GM12875 (cell line): Measurements from ENCODE around the gene CASP7.

ENCODE experiments used
- H3K4me3 ChIP-seq: one replicate; pipeline ENCODE4 v1.5.1; 2011; ENCODE audit warnings: low read depth, low read length, control low read depth
- TF ChIP-seq, protein P1 (sequence below): IDR thresholded peaks from 2 replicates; pipeline ENCODE4 v1.5.1; 2011; ENCODE audit warnings: low read depth, mild to moderate bottlenecking, control low read depth, inconsistent platforms, low read length, moderate library complexity, borderline replicate concordance; ENCODE audit not compliant: insufficient read depth

CASP7 gene

DNA sequence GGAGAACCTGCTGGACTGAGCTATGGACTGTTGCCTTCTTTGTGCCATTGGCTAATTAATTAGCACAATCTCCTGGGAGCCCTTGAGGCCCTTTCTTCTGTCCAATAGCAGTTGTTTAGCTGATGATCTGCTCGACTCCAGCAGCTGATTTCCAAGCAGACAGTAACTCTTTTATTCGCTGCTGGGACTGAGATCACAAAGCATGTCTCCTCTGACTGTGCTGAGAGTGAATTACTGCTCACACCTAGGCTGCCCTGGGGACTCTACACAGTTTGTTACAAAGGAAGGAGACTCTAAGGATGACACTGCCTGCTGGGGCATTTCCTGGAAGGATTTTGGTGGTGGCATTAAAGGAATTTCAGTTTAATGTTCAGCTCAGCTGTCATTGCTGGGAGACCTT is 31.4 kb downstream of the CASP7 start:
- H3K4me3 ChIP-seq = no peak overlapping the region
- TF ChIP-seq, protein P1, sequence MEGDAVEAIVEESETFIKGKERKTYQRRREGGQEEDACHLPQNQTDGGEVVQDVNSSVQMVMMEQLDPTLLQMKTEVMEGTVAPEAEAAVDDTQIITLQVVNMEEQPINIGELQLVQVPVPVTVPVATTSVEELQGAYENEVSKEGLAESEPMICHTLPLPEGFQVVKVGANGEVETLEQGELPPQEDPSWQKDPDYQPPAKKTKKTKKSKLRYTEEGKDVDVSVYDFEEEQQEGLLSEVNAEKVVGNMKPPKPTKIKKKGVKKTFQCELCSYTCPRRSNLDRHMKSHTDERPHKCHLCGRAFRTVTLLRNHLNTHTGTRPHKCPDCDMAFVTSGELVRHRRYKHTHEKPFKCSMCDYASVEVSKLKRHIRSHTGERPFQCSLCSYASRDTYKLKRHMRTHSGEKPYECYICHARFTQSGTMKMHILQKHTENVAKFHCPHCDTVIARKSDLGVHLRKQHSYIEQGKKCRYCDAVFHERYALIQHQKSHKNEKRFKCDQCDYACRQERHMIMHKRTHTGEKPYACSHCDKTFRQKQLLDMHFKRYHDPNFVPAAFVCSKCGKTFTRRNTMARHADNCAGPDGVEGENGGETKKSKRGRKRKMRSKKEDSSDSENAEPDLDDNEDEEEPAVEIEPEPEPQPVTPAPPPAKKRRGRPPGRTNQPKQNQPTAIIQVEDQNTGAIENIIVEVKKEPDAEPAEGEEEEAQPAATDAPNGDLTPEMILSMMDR = no peak

DNA sequence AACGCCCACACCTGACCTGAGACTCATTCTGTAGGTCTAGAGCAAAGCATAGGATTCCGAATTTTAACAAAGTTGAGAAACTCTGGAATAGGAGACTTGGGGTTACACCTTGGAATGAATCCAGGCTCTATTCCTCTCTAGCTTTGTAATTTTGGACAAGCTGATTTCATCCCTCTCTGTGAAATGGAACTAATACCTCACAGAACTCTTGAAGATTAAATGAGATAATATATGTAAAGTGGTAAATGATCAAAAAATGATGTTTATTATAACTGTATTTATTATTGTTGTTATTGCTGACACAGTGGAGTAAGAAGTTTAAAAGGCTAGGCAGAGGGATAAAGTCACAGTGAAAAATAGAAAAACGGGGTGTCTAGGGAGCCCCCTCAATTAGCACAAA is 32.3 kb downstream of the CASP7 start:
- no peak overlapping the region for H3K4me3 ChIP-seq
- TF ChIP-seq, protein P1 = no peak

DNA sequence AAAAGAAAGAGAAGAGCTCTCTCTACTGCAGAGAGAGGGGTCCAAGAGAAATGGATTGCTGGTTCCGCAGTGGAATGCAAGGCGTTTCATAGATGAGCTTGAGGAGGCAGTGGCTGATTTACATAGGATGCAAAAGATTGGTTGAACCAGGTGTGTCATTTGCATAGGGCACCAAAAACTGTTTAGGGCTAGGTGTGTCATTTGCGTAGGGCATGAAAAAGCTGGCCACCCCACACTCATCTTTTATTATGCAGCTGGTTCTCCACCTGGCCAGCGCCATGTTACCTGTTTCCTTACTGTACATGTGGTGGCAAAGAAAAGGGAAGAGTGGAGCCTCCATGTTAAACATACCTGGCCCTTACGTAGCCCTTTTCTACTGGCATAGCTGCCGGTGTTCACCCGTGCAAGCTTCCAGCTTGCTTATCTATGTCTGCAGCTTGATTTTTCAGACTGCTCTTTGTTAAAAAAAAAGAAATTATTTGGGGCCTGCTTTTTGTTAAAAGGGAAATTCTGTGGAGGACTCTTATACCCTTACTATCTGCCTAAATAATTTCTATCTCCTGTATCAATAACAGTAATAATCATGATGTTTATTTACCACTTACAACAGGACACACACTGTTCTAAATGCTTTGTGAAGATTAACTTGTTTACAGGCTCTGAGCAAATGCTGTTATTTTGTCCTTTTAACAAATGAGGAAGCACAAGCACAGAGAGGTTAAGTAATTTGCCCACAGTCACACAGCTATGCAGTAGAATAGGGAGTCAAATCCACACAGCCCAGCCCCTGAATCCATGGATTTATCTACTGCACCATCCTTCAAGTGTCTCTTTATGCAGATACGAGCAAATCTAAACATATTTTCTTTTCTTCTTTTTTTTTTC is 33.3 kb downstream of the CASP7 start:
- TF ChIP-seq, protein P1 = no peak
- no peak overlapping the region for H3K4me3 ChIP-seq

DNA sequence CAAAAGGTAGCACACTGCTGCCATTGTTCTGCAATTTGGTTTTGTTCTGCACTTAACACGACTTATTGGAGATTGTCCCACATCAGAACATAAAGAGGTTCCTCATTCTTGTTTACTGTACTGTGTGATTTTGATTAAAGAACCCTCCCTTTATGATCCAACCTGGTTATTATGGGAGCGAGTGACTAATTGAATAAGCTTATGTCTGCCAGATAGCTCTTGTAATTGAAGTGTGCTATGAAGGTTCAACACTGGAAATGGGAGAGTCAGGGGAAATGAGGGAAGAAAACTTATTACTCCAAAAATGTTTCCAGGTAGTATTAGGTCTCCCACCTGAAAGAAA is 33.9 kb downstream of the CASP7 start:
- TF ChIP-seq, protein P1 = no peak
- H3K4me3 ChIP-seq = no peak overlapping the region

DNA sequence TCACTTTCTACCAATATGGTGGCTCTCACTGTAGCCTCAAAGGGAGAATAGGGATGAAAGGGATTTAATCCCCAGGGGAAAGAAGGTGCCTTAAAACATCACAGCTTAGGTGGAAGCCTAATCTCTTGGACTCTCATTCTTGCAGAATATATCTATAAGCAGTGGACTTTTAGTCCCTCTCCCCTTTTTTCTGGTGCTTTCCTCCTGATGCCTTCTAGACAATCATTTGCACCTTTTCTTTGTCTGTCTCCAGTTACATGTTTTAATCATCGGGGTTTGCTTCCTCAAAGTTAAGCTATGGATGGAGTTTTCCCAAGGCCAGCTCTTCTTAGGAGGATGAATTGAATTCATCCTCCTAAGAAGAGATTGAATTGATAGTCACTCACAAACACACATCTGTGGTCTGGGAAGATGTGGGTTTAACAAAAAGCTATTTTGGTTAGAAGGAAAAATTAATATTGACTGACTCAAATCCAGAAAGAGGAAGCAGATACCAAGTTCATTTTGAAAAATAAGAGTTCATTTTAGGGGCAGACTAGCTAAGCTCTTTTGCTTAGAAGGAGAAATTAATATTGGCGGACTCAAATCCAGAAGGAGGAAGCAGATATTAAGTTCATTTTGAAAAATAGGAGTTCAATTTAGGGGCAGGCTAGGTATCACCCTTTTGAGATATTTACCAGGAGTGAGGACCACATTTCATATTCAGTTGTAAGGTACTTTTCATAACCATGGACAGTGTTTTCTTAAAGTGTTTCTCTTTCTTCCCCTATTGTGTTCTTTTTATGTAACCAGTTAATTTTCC is 36.6 kb downstream of the CASP7 start:
- H3K4me3 ChIP-seq = no peak overlapping the region
- TF ChIP-seq, protein P1 = no peak

DNA sequence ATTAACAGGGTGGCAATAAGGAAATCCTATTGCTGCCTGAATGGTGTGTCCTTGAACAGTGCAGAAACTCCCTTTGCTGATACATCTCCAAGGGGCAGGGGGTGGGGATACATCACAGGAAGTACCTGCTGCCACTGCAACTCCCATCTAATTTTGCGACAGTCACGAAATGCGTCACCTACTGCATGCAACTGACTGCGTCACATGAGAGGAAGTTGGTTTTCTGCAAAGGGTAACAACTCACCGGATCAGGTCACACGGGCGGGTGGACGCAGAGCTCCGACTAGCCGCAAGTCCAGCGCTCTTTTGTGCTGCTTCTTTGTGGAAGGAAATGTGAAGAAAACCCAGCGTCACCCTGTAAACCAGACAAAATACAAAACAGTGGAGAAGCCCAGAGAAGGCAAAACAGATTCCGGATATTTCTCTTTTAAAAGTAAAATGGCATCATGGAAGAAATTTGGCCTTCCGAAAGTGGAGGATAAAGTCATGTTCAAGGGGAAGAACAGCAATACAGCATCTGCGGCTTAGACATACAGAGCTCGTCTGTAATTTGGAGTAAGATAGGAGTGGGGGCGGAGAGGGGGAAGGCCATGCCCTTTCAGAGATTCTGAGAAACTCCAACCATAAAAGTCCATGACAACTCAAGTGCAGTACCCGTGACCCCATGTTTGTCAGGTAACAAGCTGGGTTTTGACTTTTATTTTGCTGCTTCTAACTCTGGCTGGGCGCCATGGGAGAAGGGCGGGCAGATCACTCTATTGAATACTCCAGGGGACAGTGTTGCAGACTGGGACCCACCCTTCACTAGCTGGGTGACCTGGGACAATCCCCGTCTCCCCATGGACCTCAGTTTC is 39.5 kb downstream of the CASP7 start:
- TF ChIP-seq, protein P1 = no peak

More for the DNA sequence above, 39.5 kb downstream of the CASP7 start:
- H3K4me3 ChIP-seq = no peak overlapping the region
